ENCODE data around the gene FLOT2. TPM values are rescaled to one million over a fixed set of nuclear protein-coding genes. Genes with fewer than 3 reads are reported as not detected.

The FLOT2 gene
- total RNA-seq, 4 donors from 2014 or later = 48.1 to 76.1 (median 58.6) TPM

DNA sequence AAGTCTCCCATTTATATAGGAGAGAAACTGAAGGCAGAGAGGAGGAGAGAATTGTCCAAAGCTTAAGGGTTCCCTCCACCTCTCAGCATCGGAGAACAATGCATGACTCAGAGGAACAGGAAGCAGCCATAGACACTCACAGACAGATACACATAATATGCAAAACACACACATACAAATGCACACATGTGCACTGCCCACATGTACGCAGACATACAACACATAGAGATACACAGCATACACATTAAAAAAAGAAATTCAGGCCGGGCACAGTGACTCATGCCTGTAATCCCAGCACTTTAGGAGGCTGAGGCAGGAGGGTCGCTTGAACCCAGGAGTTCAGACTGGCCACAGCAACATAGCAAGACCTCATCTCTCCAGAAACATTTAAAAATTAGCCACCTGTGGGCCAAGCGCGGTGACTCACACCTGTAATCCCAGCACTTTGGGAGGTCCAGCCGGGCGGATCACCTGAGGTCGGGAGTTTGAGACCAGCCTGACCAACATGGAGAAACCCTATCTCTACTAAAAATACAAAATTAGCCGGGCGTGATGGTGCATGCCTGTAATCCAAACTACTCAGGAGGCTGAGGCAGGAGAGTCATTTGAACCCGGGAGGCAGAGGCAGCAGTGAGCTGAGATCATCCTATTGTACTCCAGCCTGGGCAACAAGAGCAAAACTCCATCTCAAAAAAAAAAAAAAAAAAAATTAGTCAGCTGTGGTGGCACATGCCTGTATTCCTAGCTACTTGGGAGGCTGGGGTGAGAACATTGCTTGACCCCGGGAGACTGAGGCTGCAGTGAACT lies 31.4 kb downstream of the FLOT2 start:
- TF ChIP-seq, protein P1, sequence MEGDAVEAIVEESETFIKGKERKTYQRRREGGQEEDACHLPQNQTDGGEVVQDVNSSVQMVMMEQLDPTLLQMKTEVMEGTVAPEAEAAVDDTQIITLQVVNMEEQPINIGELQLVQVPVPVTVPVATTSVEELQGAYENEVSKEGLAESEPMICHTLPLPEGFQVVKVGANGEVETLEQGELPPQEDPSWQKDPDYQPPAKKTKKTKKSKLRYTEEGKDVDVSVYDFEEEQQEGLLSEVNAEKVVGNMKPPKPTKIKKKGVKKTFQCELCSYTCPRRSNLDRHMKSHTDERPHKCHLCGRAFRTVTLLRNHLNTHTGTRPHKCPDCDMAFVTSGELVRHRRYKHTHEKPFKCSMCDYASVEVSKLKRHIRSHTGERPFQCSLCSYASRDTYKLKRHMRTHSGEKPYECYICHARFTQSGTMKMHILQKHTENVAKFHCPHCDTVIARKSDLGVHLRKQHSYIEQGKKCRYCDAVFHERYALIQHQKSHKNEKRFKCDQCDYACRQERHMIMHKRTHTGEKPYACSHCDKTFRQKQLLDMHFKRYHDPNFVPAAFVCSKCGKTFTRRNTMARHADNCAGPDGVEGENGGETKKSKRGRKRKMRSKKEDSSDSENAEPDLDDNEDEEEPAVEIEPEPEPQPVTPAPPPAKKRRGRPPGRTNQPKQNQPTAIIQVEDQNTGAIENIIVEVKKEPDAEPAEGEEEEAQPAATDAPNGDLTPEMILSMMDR (IDR thresholded peaks at IDR 0.05; ENCODE audit: low read depth) = no peak

DNA sequence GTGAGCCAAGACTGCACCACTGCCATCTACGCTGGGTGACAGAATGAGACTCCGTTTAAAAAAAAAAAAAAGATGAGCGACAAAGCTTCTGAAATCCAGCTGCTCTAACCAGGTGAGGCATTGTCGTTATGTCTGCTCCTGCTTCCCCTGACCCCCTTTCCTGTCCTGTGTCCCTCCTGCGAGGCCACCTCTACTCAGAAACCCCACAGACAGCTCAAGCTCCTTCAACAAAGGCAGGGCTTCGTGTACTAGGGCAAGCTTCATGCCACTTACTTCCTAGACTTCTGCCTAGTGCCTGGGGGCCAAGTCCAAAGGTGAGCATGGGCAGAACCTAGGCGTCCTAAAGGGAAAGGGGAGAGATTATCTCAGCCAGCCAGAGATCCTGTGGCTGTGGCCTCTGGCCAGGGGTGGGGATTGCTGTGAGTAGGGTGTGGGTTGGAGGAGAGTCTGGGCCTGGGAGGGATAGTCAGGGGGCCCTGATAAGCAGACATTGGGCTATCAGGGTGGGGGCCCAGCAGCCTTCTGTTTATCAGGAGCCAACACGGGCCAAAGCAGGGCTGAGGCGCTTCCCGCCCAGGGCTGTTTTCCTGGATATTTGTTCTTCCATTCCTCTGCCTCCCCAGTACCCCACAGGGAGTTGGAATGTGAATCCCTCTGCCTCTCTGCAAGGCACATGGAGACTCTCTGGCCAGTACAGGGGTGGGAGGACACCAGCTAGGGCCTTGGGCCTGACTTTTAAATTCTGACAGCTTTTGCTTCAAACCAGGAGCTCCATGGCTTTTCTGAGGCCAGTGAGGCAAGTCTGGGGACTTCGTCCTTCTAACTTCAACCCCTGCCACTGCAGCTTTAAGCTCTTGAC lies 32.3 kb downstream of the FLOT2 start:
- TF ChIP-seq, protein P1 (IDR thresholded peaks at IDR 0.05; ENCODE audit: low read depth) = no peak

DNA sequence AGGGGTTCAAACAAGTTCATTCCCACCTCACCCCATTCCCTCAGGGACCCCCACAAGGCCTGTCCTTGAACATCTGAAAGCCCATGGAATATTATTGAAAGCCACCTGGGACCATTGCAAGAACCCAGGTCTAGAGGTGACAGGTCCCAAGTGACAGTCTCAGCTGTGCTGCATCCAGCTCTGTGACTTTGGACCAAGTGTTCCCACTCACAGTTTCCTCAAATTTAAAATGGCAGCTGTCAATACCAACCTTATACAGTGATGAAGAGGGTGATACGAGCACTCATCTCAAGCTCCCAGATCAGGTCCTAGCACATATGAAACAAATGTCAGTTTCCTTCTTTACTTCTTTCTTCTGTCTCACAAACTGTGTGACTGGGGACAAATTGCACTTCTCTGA lies 33.6 kb downstream of the FLOT2 start:
- TF ChIP-seq, protein P1 (IDR thresholded peaks at IDR 0.05; ENCODE audit: low read depth) = no peak

DNA sequence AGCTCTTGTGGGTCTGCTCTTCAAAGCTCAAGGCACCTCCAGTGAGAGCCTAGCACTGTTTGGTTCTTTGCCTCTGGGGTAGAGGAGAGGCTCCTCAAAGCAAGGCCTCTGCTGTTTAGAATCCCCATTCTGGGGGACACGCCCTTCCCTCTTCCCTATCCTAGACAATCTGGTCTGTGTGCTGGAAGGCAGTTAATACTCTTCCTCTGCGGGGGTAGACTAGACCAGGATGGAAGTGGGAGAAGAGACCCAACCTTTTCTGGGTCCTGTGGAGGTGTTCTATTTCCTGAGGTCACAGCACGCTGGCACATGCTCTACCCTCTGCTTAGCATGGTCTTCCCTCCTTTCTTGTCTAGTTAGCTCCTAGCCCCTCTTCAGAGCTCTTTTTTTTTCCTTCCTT lies 35.0 kb downstream of the FLOT2 start:
- TF ChIP-seq, protein P1 (IDR thresholded peaks at IDR 0.05; ENCODE audit: low read depth) = no peak

DNA sequence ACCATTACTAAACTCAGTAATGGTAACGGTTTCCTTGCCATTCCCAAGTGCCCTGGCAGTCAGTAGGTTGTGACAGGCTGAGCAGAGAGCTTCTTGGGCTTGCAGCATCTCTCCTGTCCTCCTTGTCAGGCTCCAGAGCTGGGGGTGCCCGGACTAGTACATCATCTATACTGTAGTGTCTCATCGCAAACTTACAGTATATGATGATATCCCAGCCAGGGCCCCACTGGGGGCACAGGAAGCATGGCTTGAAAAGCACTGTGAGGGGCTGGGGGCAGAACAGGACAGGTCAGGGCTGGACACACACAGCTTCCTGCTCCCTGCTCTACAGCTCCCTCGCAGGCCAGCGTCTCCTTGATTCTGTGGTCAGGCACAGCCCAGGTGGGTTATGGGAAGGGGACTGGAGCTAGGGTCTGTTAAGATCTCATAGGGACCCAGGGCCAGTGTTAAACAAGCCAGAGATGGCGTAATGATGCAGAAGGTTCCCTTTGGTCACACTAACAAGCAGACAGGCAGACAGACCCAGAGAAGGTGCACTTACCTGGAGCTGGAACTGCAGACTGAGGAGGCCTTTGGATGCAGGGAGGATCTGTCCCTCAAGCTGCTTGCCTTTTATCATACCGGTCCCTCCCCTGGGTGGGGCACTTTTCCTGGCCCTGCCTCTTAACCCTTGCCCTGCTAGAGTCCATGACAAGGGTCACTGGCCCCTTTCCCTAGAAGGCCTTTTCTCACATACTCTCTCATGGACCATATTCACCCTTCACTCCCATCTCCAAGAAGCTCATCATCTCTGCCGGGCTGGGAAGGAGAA lies 35.9 kb downstream of the FLOT2 start:
- TF ChIP-seq, protein P1 (IDR thresholded peaks at IDR 0.05; ENCODE audit: low read depth) = no peak

DNA sequence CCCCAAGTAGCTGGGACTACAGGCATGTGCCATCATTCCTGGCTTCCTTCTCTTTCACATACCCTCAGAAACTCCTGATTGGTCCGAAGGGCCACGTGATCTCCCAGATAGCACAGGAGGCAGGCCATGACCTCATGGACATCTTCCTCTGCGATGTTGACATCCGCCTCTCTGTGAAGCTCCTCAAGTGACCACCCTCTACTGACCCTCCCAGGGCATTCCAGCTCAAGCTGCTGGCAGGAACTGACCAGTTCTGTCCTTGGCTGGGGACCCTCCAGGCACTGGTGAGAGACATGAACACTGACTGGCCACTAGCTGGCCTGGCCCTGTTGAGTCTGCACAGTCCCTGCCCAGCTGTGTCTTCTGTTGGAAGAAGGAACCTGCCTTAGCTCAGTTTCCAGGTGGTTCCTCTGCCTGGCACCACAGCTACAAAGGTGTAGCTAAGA lies 37.1 kb downstream of the FLOT2 start:
- TF ChIP-seq, protein P1 (IDR thresholded peaks at IDR 0.05; ENCODE audit: low read depth) = no peak

All from subcutaneous adipose tissue (tissue), 4 donors.